ENCODE data around the gene ICE2.

DNA sequence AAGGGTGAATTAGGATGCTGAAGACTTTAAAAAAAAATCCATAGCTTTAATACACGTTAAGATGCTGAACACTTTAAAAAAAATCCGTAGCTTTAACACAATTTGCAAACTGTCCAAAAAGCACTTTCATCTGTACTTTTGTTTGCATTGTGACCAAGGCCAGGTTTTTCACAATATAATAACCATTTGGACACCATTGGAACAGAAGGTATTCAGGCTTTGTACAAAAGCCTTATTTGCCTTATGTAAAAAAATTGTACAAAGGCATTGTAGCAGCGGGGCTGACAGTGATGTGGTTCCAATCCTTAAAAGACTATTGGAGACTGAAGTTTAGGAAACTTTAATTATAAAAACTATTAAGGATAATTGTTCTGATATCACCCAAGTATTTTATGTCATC is 15.2 kb upstream of the ICE2 start:
- TF ChIP-seq, protein P1, sequence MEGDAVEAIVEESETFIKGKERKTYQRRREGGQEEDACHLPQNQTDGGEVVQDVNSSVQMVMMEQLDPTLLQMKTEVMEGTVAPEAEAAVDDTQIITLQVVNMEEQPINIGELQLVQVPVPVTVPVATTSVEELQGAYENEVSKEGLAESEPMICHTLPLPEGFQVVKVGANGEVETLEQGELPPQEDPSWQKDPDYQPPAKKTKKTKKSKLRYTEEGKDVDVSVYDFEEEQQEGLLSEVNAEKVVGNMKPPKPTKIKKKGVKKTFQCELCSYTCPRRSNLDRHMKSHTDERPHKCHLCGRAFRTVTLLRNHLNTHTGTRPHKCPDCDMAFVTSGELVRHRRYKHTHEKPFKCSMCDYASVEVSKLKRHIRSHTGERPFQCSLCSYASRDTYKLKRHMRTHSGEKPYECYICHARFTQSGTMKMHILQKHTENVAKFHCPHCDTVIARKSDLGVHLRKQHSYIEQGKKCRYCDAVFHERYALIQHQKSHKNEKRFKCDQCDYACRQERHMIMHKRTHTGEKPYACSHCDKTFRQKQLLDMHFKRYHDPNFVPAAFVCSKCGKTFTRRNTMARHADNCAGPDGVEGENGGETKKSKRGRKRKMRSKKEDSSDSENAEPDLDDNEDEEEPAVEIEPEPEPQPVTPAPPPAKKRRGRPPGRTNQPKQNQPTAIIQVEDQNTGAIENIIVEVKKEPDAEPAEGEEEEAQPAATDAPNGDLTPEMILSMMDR (IDR thresholded peaks at IDR 0.05) = no peak
- no peak for TF ChIP-seq EZH2 (IDR thresholded peaks at IDR 0.05)
